ENCODE measurements around the gene CEACAM19. TPM values are rescaled to one million over a fixed set of nuclear protein-coding genes. Genes with fewer than 3 reads are reported as not detected.
A peak's percentile ranks its signal among the peaks of the same experiment; 100 is the strongest.
"Not testable (repeated sequence)": the region's sequence is repeated elsewhere in the genome, so short reads cannot be mapped to it uniquely, and the experiment has no call there.

CEACAM19 gene
- total RNA-seq, 1 experiment from 2014 or later, result 0.17 TPM

DNA sequence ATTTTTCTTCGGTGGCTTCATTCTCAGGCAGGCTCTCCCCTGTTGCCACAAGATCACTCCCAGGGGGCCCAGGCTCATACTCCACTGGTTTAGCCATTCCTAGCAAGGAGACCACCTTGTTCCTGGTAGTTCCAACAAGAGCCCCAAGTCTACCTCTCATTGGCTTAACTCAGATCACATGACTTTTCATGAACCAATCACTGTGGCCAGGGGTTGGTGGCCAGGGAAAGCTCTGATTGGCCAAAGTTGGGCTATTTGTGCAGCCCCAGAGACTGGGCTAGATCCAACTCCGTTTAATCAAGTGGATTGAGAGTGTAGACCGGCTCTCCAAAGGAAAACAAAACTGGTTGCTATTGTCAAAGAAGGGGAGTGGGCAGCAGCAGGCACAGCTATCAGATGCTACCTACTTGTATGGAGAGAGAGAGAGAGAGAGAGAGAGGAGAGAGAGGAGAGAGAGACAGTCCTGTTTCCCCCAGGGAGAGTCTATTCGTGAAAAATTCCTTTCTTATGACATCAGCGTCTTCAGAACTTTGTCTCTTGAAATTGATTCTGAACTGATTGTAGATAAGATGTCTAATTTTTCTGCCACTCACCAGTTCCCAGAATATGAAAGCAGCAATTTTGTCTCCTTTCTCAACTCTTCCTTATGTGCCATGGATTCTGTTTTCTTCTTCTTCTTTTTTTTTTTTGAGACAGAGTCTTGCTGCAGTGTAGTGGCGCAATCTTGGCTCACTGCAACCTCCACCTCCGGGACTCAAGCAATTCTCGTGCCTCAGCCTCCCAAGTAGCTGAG, 5.9 kb downstream of the CEACAM19 start:
- peak; percentile 67 for DNase-seq
- no peaks in the 10 kb centered on the region for H3K36me3 ChIP-seq (replicated peaks; ENCODE audit: control insufficient read depth, insufficient read depth, low read length)
- H3K4me3 ChIP-seq (ENCODE audit: insufficient read depth, low read depth, low read length), result no peak overlapping the region
- no peaks in the 10 kb centered on the region for H3K27me3 ChIP-seq (ENCODE audit: control insufficient read depth, insufficient read depth, low read length)

DNA sequence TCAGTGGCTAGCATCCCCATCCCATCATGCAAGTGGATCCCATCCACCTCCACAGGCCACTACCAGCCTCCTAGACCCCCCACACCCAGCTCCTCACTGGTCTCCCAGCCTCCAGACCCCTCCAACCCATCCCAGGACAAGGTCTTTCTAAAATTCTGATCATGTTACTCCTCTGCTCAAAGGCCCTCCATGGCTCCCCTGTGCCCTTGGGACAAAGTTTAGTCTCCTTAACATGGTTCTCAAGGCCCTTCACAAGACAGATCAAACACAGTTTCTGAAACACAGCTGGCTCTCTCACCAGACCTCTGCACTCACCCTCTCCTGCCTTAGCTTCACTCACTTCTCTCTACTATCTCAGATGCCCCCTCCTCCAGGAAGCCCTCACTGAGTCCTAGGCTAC, 9.3 kb downstream of the CEACAM19 start:
- Histone ChIP-seq H3K27me3 (ENCODE audit: control insufficient read depth, insufficient read depth, low read length) (no peaks in the 10 kb centered on the region), H3K4me3 (ENCODE audit: insufficient read depth, low read depth, low read length) (no peak overlapping the region), H3K36me3 (replicated peaks; ENCODE audit: control insufficient read depth, insufficient read depth, low read length) (no peaks in the 10 kb centered on the region)
- DNase-seq, result no peak

DNA sequence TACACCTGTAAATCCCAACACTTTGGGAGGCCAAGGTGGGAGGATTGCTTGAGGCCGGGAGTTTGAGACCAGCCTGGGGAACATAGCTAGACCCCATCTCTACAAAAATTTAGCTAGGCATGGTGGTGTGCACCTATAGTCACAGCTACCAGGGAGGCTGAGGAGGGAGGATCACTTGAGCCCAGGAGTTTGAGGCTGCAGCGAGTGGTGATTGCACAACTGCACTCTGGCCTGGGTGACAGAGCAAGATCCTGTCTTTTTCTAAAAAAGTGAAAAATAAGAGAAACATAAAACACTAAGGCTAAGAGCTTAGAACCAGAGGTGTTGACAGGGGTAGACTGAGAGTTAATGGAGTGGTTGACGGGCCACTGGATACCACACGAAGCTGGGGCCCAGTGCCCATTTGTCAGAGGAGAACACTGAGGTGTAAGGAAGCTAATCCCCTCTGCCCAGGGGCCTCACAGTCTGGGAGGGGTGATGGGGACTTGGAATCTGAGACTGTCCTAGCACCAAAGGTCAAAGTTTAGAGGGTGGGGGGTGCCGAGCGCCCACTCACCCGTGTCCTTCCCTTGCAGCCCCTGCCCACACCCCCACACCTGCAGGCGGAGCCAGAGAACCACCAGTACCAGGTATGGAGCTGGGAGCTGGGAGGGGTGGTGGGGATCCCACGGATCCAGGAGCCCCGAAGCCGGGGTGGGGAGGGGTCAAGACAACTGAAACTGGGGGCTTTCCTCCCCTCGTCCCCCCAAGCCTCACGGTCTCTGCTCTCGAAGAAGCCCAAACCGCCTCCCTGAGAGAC, 10.9 kb downstream of the CEACAM19 start:
- H3K4me3 ChIP-seq (ENCODE audit: insufficient read depth, low read depth, low read length), result no peak overlapping the region

DNA sequence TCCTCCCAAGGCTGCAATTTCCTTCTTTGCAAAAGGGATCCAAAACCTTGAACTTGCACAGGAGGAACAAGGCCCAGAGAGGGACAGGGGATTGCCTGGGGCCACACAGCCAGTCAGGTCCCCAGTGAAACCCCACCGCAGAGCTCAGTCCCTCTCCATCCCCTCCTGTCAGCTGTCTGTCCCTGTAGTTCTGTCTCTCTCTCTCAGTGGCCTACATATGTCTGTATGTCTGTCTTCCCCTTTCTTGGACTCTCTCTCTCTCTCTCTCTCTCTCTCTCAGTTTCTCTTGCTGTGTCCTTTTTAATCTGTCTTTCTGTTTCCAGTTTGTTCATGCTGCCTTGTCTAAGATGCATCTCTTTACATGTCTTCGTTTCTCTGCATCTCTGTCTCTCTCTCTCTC, 11.5 kb downstream of the CEACAM19 start:
- no peak overlapping the region for H3K4me3 ChIP-seq (ENCODE audit: insufficient read depth, low read depth, low read length)
- no peaks in the 10 kb centered on the region for H3K36me3 ChIP-seq (replicated peaks; ENCODE audit: control insufficient read depth, insufficient read depth, low read length)
- no peak for DNase-seq
- no peaks in the 10 kb centered on the region for H3K27me3 ChIP-seq (ENCODE audit: control insufficient read depth, insufficient read depth, low read length)

More for the DNA sequence above, 10.9 kb downstream of the CEACAM19 start:
- DNase-seq, result peak; percentile 32
- H3K27me3 ChIP-seq (ENCODE audit: control insufficient read depth, insufficient read depth, low read length), result no peaks in the 10 kb centered on the region
- no peaks in the 10 kb centered on the region for H3K36me3 ChIP-seq (replicated peaks; ENCODE audit: control insufficient read depth, insufficient read depth, low read length)

DNA sequence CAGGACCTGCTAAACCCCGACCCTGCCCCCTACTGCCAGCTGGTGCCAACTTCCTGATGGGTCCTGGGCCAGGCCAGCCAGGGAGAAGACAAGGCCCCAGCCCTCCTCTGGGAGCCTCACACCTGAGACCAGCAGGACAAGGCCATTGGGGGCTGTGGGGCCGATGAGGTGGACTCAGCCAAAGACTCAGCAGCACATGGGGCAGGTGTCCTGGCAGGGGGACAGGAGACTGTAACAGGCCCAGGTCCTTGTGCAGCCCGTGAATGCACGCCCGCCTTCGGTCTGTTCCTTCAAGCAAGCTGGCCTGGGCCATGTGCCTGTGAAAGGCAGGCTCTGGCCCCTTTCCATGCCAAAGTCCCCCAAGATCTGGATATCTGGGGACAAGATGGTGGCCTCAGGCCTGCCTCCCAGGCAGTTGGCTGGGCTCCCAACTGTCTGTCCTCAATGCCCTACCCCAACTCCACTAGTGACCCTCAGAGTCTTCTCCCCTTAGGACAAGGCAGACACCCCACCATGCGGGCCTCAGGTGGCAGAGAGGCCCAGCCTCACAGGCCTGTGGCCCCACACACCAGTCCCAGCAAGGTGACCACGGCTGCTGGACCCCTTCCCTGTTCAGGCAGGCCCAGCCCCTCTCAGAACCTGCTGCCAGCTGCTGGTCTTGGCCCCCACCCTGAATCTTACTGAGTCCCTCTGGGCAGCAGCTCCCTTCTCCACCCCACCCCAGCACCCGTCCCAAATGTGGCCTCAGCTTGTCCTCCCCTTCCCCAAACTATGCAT, 12.3 kb downstream of the CEACAM19 start:
- peak; percentile 28 for DNase-seq
- no peak overlapping the region for H3K4me3 ChIP-seq (ENCODE audit: insufficient read depth, low read depth, low read length)
- H3K27me3 ChIP-seq (ENCODE audit: control insufficient read depth, insufficient read depth, low read length), result no peaks in the 10 kb centered on the region
- no peaks in the 10 kb centered on the region for H3K36me3 ChIP-seq (replicated peaks; ENCODE audit: control insufficient read depth, insufficient read depth, low read length)

DNA sequence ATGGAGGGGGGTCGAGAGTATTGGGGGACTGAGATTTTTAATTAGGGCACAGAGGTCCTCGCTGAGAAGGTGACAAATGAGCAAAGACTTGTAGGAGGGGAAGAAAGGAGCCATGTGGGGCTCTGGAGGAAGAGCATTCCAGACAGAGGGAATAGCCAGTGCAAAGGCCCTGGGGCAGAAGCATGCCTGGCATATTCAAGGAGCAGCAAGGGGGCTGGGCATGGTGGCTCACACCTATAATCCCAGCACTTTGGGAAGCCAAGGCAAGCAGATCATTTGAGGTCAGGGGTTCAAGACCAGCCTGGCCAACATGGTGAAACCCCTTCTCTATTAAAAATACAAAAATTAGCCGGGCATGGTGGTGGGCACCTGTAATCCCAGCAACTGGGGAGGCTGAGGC, 13.1 kb downstream of the CEACAM19 start:
- not testable (repeated sequence) for H3K36me3 ChIP-seq (replicated peaks; ENCODE audit: control insufficient read depth, insufficient read depth, low read length); H3K4me3 ChIP-seq (ENCODE audit: insufficient read depth, low read depth, low read length); H3K27me3 ChIP-seq (ENCODE audit: control insufficient read depth, insufficient read depth, low read length); DNase-seq

DNA sequence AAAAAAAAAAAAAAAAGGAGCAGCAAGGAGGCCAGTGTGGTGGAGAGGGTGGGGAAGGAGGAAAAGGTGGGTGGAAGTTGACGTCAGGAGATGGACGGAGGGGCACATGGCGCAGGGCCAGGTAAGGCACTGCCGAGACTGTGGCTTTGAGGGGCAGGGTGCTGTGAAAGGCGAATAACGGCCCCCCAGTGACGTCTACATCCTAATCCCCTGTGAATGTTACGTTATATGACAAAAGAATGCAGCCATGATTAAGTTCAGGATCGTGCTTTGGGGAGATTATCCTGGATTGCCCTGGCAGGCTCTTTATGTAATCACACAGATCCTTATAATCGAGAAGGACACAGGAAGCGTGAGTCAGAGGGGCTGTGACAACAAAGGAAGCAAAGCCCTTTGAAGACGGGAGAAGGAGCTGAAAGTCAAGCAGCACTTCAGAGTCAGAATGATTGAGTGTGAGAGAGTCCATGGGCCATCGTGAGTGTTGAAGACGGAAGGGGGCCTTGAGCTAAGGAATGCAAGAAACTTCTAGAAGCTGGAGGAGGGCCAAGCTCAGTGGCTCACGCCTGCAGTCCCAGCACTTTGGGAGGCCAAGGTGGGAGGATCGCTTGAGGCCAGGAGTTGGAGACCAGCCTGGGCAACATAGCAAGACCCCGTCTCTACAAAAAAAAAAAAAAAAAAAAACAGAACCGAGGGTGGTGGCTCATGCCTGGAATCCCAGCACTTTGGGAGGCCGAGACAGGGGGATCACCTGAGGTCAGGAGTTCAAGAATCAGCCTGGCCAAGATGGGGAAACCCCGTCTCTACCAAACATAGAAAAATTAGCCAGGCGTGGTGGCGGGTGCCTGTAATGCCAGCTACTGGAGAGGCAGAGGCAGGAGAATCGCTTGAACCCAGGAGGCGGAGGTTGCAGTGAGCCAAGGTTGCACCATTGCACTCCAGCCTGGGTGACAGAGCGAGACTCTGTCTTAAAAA, 13.9 kb downstream of the CEACAM19 start:
- DNase-seq, result peak; percentile 27
- Histone ChIP-seq H3K4me3 (ENCODE audit: insufficient read depth, low read depth, low read length) (no peak overlapping the region), H3K27me3 (ENCODE audit: control insufficient read depth, insufficient read depth, low read length) (no peaks in the 10 kb centered on the region), H3K36me3 (replicated peaks; ENCODE audit: control insufficient read depth, insufficient read depth, low read length) (no peaks in the 10 kb centered on the region)

DNA sequence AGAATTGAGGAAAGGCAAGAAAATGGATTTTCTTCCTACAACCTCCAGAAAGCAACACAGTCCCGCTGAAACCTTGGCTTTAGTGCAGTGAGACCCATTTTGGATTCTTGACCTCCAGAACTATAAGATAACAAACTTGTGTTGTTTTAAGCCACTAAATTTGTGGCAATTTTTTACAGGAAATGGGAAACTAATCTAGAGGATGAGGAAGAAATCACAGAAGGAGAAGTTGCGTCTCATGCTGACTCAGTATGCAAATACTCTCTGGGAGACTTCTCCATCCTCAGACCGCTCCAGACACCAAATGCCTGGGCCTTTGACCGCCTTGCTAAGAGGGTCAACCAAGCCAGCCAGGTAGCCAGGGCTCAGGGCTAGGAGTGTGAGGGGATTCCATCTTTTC, 14.6 kb downstream of the CEACAM19 start:
- H3K27me3 ChIP-seq (ENCODE audit: control insufficient read depth, insufficient read depth, low read length), result no peaks in the 10 kb centered on the region
- DNase-seq, result no peak
- H3K36me3 ChIP-seq (replicated peaks; ENCODE audit: control insufficient read depth, insufficient read depth, low read length), result no peaks in the 10 kb centered on the region
- no peak overlapping the region for H3K4me3 ChIP-seq (ENCODE audit: insufficient read depth, low read depth, low read length)

DNA sequence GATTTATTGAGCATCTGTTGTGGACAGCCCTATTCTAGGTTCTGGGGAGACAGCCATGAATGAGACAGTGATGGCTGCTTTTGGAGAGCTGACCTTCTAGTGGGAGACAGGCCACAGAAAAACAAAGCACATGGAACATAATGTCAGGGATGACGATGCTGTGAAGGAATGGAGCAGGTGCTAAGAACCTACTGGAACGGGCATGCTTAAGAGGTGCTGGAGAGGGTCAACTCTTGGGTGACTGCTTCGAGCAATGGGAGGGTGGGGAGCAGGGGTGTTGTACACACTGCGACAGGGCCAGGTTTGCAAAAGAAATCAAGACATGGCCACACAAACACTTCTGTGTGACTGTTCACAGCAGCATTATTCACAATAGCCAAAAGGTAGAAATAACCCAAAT, 15.6 kb downstream of the CEACAM19 start:
- Histone ChIP-seq H3K4me3 (ENCODE audit: insufficient read depth, low read depth, low read length) (no peak overlapping the region), H3K36me3 (replicated peaks; ENCODE audit: control insufficient read depth, insufficient read depth, low read length) (no peaks in the 10 kb centered on the region), H3K27me3 (ENCODE audit: control insufficient read depth, insufficient read depth, low read length) (no peaks in the 10 kb centered on the region)
- DNase-seq, result no peak

DNA sequence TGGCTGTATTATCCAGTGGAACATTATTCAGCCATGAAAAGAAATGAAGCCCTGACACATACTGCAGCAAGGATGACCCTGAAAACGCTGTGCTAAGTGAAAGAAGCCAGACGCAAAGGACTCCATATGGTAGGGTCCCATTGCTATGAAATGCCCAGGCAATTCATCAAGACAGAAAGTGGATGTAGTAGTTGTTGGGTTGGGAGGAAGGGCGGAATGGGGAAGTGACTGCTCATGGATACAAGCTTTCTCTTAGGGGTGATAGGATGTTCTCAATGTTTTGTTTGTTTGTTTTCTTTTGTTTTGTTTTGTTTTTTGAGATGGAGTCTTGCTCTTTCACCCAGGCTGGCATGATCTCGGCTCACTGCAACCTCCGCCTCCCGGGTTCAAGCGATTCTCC, 16.6 kb downstream of the CEACAM19 start:
- peak; percentile 4 for DNase-seq
- no peak overlapping the region for H3K4me3 ChIP-seq (ENCODE audit: insufficient read depth, low read depth, low read length)
- H3K27me3 ChIP-seq (ENCODE audit: control insufficient read depth, insufficient read depth, low read length), result no peaks in the 10 kb centered on the region
- no peaks in the 10 kb centered on the region for H3K36me3 ChIP-seq (replicated peaks; ENCODE audit: control insufficient read depth, insufficient read depth, low read length)

DNA sequence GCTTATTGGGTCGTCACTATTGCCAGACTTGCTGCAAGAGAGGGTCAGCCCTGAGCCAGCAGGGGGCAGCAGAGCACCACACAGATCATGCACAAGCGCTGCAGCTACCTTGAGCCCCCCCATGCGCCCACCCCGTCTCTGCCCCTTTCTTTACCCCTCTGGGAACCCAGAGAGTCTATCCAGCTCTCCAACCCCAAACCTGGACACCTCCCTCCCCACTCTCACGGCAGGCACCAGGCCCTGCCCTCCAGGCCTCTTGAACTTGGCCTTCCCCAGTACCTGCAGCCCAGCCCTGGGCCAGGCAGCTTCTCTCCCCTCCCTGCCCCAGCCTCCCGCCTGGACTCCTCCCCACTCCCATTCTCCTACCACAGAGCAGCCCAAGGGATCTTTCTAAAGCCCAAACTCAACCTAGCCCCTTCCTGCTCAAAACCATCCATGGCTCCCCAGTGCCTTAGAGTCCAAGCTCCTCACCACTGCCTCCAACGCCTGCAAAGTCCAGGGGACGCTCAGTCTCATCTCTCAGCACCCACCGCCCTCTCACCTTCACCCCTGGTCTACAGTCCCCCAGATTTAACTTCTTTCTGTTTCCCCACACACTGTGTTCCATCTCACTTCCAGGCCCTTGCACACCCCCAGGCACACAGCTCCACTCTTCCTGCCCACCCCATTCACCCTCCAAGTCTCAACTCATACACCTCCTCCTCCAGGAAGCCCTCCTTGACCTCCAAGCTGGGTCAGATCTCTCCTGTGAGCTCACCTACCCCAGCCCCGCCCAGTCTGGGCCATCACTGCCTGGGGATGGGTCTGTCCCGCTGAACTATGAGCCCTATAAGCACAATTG, 18.2 kb downstream of the CEACAM19 start:
- no peaks in the 10 kb centered on the region for H3K27me3 ChIP-seq (ENCODE audit: control insufficient read depth, insufficient read depth, low read length)
- H3K4me3 ChIP-seq (ENCODE audit: insufficient read depth, low read depth, low read length), result no peak overlapping the region
- H3K36me3 ChIP-seq (replicated peaks; ENCODE audit: control insufficient read depth, insufficient read depth, low read length), result no peaks in the 10 kb centered on the region
- DNase-seq, result peak; percentile 87

DNA sequence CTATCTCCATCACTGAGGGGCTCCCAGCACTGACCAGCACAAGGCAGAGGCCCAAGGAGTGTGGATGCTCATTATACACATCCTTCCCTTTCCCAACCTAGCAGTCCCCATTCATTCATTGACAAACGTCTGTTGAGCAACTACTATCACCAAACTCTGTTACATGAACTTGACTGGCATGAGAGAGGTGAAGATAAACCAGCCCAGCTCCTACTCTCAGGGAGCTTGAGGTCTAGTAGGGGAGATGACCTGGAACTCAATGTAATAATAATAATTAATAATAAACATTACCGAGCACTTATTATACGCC, 18.8 kb downstream of the CEACAM19 start:
- no peaks in the 10 kb centered on the region for H3K36me3 ChIP-seq (replicated peaks; ENCODE audit: control insufficient read depth, insufficient read depth, low read length)
- H3K4me3 ChIP-seq (ENCODE audit: insufficient read depth, low read depth, low read length), result no peak overlapping the region
- H3K27me3 ChIP-seq (ENCODE audit: control insufficient read depth, insufficient read depth, low read length), result no peaks in the 10 kb centered on the region
- no peak for DNase-seq

DNA sequence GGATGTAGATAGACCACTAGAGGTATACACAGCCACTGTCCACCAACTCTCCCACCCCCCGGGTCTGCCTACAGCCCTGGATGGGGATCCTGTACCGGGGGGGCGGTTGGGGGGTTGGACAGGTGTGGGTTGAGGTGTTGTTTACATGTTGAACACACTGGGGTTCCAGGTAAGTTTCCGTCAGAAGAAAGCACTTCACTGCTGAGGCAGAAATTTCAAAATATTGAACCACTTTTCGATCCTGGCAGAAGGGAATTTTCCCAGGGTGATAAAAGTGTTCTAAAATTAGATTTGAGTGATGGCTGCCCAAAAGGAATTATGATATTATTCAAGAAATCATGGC, 21.1 kb downstream of the CEACAM19 start:
- Histone ChIP-seq H3K36me3 (replicated peaks; ENCODE audit: control insufficient read depth, insufficient read depth, low read length) (no peaks in the 10 kb centered on the region), H3K4me3 (ENCODE audit: insufficient read depth, low read depth, low read length) (no peak overlapping the region), H3K27me3 (ENCODE audit: control insufficient read depth, insufficient read depth, low read length) (no peaks in the 10 kb centered on the region)
- peak; percentile 30 for DNase-seq
